ENCODE results near the gene RNF10. TPM values are rescaled to one million over a fixed set of nuclear protein-coding genes. Genes with fewer than 3 reads are reported as not detected.
"Not testable (repeated sequence)": the region's sequence is repeated elsewhere in the genome, so short reads cannot be mapped to it uniquely, and the experiment has no call there.

RNF10 gene
- total RNA-seq (2014; rRNA removed; shearing (Covaris generic)), result 59.4 and 74.9 TPM in 2 replicates

GRCh38 chr12:120534203-120534702 is at the start of gene RNF10:
Gene RNF10 (plus strand): TSS chr12:120534356. CDS start chr12:120534812, 456 bp downstream.
- peak; percentile 75 for DNase-seq (ENCODE audit: low spot score)

- no peak for DNase-seq (ENCODE audit: low spot score)
Measured at GRCh38 chr12:120485961-120486881, 47.9 kb upstream of the RNF10 start.

- not testable (repeated sequence) for DNase-seq (ENCODE audit: low spot score)
Measured at GRCh38 chr12:120487552-120487951, 46.6 kb upstream of the RNF10 start.

- DNase-seq (ENCODE audit: low spot score), result no peak
Measured at GRCh38 chr12:120488057-120488640, 46.0 kb upstream of the RNF10 start.

GRCh38 chr12:120489018-120489417 is 45.1 kb upstream of the RNF10 start:
- no peak for DNase-seq (ENCODE audit: low spot score)

GRCh38 chr12:120490325-120490724 is 43.8 kb upstream of the RNF10 start:
- DNase-seq (ENCODE audit: low spot score), result no peak

GRCh38 chr12:120490833-120491512 is 43.2 kb upstream of the RNF10 start:
- DNase-seq (ENCODE audit: low spot score), result no peak

- DNase-seq (ENCODE audit: low spot score), result no peak
Measured at GRCh38 chr12:120495186-120495730, 38.9 kb upstream of the RNF10 start.

GRCh38 chr12:120495731-120496412 is 38.3 kb upstream of the RNF10 start, which contains the start of gene DYNLL1:
Gene DYNLL1 (plus strand): TSS chr12:120496113. CDS start chr12:120496422, 309 bp downstream.
- DNase-seq (ENCODE audit: low spot score), result peak; percentile 94

GRCh38 chr12:120496413-120497340 is 37.5 kb upstream of the RNF10 start:
- DNase-seq (ENCODE audit: low spot score), result peak; percentile 23

- DNase-seq (ENCODE audit: low spot score), result no peak
Measured at GRCh38 chr12:120497524-120498150, 36.5 kb upstream of the RNF10 start.

GRCh38 chr12:120498870-120499515 is 35.2 kb upstream of the RNF10 start:
- DNase-seq (ENCODE audit: low spot score), result no peak

- no peak for DNase-seq (ENCODE audit: low spot score)
Measured at GRCh38 chr12:120500581-120500980, 33.6 kb upstream of the RNF10 start.

GRCh38 chr12:120504587-120504986 is 29.6 kb upstream of the RNF10 start:
- DNase-seq (ENCODE audit: low spot score), result no peak

- no peak for DNase-seq (ENCODE audit: low spot score)
Measured at GRCh38 chr12:120508537-120508936, 25.6 kb upstream of the RNF10 start.

- DNase-seq (ENCODE audit: low spot score), result no peak
Measured at GRCh38 chr12:120514002-120514401, 20.2 kb upstream of the RNF10 start.

- no peak for DNase-seq (ENCODE audit: low spot score)
Measured at GRCh38 chr12:120515496-120515895, 18.7 kb upstream of the RNF10 start.

GRCh38 chr12:120519324-120519723 is 14.8 kb upstream of the RNF10 start:
- not testable (repeated sequence) for DNase-seq (ENCODE audit: low spot score)

GRCh38 chr12:120522568-120522967 is 11.6 kb upstream of the RNF10 start:
- no peak for DNase-seq (ENCODE audit: low spot score)

Data from H4 (cell line).